DMS53 treated with DMSO at 0.1 percent for 48 hours (cell line): ENCODE results near the gene POC1A.

Source experiments
- DNase-seq: peaks from one replicate; lab custom pipeline; 2025; ENCODE audit not compliant: unreplicated experiment; lab: John Stamatoyannopoulos, UW

POC1A gene

DNA sequence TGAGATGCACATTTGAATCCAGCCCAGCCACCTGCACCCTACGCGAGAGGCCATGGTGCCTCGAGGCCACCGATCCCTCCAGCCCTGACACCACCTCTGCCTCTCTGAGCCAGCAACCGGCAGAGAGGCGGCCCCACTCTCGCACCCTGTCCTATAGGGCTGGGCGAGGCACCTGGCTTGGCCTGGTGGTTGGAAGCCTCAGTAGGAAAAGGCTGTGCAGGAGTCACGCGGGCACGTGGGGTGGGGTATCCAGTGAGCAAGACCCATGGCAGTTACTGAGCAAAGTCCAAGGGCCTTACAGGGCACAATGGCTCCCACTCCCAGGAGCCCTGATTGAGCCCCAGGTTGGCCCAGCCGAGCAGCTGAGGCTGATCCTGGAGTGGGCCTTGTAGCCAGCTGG, 85.5 kb downstream of the POC1A start:
- DNase-seq: no peak

GRCh38 chr3:52068055-52068571, 86.1 kb downstream of the POC1A start:
- no peak for DNase-seq

DNA sequence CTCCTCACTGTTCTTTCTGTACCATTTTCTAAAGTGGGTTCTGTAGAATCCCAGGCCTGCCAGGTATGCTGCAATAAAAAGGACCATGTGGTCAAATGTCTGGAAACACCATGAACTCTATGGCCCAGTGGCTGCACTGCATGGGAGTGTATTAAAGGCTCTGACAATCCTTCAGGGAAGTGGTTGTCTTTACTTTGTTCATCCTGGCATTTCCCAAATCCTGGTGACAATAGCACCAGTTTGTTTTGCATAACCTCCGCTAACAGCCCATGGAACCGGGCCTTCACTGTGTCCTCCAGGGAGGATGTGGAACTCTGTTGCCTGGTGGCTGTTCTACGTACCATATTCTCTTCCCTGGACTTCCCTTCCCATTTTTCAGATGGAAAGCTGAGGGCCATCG, 86.7 kb downstream of the POC1A start:
- no peak for DNase-seq

GRCh38 chr3:52067046-52067445, 87.2 kb downstream of the POC1A start:
- DNase-seq: no peak

GRCh38 chr3:52065264-52065756, 88.9 kb downstream of the POC1A start:
- DNase-seq: no peak

GRCh38 chr3:52064561-52064960, 89.7 kb downstream of the POC1A start:
- no peak for DNase-seq

- DNase-seq: no peak
Observed at GRCh38 chr3:52063026-52063723, 91.0 kb downstream of the POC1A start.

DNA sequence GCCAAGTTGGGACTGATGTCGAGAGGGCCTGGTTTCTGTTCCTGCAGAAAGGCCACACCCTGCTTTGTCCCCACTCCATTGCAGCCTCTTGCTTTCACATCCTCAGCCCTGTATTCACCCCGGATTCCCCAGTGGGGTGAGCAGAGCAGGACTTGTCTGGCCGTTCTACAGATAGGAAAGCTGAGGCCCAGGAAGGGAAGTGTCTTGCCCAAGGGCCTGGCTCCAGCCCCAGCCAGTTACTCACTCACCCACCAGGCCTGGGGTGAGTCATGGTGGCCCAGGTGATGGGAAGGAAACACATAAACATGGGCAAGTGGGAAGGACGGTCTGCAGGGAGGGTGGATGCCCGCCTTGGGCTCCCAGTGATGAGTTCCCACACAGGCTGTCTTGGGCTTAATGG, 91.7 kb downstream of the POC1A start:
- no peak for DNase-seq

GRCh38 chr3:52061121-52061910, 92.9 kb downstream of the POC1A start:
- no peak for DNase-seq

DNA sequence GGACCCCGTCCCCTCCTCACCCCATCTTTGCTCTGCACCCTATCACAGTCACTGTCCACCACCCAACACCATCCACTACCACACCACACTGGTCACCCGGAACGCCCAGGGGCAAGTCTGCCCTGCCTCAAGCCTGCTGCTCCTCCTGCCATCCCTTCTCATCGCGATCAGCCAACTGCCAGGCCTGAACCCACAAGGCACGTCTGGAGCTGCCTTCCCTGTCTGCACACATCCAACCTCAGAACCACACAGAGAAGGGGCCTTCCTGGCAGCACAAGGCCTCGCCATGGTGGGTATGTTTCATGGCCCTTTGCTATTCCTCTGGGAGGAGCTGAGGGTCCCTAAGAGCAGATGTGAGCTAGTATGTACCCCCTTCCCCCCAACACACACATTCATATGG, 94.4 kb downstream of the POC1A start:
- DNase-seq: no peak

GRCh38 chr3:52057812-52058495, 96.3 kb downstream of the POC1A start:
- no peak for DNase-seq

DNA sequence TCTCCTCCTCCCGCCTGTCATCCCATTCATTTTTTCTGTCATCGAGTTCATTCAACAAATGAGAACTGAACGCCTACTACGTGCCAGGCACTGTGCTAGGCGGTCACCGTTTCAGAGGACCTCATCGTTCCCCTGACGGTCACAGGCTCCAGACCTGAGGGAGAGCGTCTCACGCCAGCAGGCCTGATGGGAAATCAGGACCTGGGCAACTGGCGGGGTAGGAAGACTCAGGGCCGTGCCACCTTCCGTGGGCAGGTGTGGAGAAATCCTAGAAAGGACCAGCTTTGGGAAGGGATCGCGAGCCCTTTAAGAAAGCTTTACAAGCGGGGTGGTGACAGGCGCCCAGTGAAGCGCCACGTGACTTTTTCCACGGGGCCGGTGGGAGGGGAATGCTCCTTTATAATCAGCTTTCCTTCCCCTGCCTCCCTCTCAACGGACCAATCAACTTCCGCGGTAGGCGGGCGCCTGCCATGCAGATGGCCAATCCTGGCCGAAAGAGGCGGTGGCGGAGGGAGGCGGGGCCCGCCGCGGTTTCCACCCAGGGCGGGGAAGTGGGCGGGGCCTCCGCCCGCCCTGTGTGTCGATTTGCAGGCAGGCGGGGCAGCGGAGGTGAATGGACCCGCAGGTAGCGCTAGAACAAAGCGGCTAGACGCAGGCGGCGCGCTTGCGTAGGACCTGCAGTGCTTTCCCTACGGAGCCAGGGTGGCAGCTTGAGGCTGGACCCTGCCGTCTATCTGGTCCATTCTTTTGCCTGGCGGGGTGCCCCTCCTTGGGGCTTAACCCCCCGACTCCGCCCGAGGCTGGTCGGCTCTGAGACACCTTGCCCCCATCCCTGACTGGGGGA, 97.0 kb downstream of the POC1A start:
- peak; percentile 66 for DNase-seq

DNA sequence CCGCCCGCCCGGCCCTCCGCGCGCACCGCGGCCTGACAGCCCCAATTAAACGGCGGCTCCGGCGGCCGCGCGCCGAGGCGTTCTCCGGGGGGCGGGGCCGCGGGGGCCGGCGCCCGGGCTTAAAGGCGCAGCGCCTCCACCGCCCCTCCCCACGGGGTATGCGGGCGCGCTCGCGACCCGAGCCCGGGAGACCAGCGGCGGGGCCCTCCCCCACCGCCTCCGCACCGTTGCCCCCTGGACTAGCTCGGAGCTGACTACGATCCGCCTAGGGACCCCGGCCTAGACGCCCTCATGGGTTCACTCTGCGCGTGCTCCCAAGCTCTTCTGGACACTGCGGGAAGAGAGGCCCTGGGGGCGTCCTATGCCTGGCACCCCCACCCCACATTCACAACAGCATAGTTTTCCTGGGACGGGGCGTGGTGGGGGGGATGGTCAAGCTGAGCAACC, 97.7 kb downstream of the POC1A start, which contains the start of gene DUSP7:
Gene DUSP7 (minus strand): TSS at position 51 of the 447 bp plus-strand sequence. CDS start 205 bp downstream, outside the sequence.
- DNase-seq: no peak

DNA sequence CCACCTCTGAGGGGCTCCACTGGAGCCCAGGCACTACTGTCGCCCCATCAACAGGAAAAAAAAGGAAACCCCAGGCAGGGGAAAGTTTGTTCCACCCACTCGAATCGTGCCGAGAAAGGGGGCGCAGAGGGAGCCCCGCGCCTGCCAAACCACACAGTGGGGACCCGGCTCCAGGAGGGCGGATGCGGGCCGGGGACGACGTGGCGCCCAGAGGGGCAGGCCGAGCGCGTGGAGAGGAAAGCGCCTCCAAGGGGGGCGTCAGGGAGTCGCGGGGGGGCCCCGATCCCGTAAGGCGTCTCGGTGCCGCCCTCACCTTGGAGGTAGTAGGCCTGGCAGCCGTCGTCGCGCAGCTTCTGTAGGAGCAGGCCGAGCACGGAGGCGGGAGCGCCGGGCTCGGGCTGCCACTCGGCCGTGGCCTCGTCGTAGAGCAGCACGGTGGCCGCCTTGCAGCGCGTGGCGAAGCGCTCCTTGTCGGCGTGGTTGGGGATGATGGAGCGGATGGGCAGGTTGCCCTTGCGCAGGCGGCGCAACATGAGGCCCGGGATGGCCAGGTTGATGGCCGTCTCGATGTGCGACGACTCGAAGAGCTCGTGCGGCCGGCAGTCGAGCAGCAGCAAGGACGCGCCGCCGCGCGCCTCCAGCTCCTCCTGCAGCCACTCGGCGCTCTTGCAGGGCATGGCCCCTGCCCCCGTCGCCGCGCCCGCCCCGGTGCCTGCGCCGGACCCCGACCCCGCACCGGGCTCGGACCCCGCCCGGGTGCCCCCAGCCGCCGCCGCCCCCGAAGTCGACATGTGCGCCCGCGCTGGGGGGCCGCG, 98.5 kb downstream of the POC1A start:
- DNase-seq: no peak

- no peak for DNase-seq
Observed at GRCh38 chr3:52054661-52055511, 99.3 kb downstream of the POC1A start.

DNA sequence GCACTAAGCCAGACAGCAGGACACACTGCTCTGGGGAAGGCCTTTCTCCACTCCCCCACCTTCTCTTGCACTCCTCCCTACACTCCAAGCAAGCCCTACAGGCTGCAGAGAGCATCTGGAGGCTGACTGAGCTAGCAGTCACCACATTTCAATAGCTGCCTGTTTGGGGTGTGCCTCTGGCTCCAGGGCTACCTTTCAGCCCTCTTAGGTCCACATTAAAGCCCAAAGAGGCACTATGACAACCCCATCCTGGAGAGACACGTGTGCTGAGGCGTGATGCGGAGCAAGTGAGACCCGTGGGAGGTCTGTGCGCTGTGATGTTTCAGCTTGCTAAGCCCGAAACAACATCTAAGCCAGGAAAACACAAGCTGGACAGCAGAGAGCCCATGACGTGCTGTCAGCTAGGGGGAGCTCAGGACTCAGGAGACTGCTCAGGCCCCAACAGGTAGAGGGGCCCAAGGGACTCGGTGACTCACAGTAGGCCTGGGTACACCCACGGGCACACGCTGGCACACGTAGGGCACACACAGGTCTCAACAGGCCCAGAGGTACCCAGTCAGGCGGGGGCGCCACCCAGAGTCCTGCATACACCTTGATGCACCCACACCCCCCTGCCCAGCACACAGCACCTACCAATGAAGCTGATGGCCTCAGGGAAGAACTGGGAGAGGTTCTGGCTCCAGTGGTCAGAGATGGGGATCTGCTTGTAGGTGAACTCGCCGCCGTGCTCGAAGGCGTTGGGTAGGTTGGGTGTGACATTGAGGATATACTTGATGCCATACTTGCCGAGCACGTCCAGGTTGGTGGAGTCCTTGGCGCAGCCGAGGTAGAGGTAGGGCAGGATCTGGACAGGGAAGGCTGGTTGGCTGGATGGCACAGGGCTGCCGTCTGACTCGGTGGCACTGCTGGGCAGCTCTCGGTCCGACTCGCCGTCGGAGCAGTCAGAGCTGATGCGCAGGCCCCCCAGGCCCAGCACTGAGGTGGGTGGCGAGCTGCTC, 100.6 kb downstream of the POC1A start:
- DNase-seq: no peak

DNA sequence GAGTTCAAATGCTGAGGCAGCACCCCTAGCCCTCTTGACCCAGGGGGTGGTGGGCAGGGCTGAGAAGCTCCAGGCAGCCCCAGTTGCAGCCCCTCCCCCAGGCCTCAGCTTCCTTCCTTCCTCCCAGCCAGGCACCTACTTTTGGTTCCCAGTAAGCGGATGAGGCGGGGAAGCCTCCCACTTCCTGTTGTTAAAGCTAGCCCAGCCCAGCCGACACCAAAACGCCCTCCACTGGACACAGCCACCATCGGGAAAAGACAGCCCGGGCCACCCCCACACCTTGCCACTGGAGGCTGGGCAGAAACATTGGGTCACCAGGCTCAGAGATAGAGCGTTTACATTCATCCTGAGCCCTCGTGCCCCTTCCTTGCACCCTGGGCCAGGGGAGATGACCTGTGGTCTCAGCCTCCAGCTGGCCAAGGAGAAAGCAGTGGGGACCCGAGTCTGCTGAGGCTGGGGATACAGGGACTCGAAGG, 101.4 kb downstream of the POC1A start:
- no peak for DNase-seq
